Memory B cell (primary cell): Measurements from ENCODE around the gene SAAL1.
A peak's percentile ranks its signal among the peaks of the same experiment; 100 is the strongest.

ENCODE experiments used
- ATAC-seq: fragments of 150-1000 bp; cut with Tn5 transposase; 2 replicates; pipeline ENCODE4 v1.10.0; 2021; ENCODE audit warnings: low read depth, mild to moderate bottlenecking, moderate library complexity
- DNase-seq, 2 donors: peaks; one replicate each; pipeline ENCODE4 v3.0.0; 2022; ENCODE audit warnings: low spot score in 2 of 2
- H3K27ac Mint-ChIP-seq: one replicate; pipeline ENCODE4 v1.8.0; 2022; ENCODE audit warnings: mild to moderate bottlenecking, moderate library complexity, mixed read lengths
- H3K27me3 Mint-ChIP-seq: one replicate; pipeline ENCODE4 v1.8.0; 2022; ENCODE audit warnings: mixed read lengths
- H3K36me3 Mint-ChIP-seq: one replicate; pipeline ENCODE4 v1.8.0; 2022; ENCODE audit warnings: mild to moderate bottlenecking, mixed read lengths
- H3K4me1 Mint-ChIP-seq: one replicate; pipeline ENCODE4 v1.8.0; 2022; ENCODE audit warnings: mixed read lengths
- H3K4me3 Mint-ChIP-seq: one replicate; pipeline ENCODE4 v1.8.0; 2022; ENCODE audit warnings: mild to moderate bottlenecking, moderate library complexity, mixed read lengths
- H3K9me3 Mint-ChIP-seq: one replicate; pipeline ENCODE4 v1.8.0; 2022; ENCODE audit warnings: mixed read lengths

SAAL1 gene

GRCh38 chr11:18066626-18067025, 39.3 kb downstream of the SAAL1 start:
- no peak overlapping the region for H3K27ac Mint-ChIP-seq
- peaks cover 3% of the 10 kb centered on the region for H3K4me1 Mint-ChIP-seq
- H3K36me3 Mint-ChIP-seq, result peaks cover 8% of the 10 kb centered on the region
- DNase-seq, result no peak
- H3K27me3 Mint-ChIP-seq, result no peaks in the 10 kb centered on the region
- no peak overlapping the region for H3K4me3 Mint-ChIP-seq
- H3K9me3 Mint-ChIP-seq, result no peaks in the 10 kb centered on the region
- ATAC-seq, result no peak

- H3K27me3 Mint-ChIP-seq, result no peaks in the 10 kb centered on the region
- no peak for DNase-seq
- no peak overlapping the region for H3K4me3 Mint-ChIP-seq
- H3K27ac Mint-ChIP-seq, result no peak overlapping the region
- H3K9me3 Mint-ChIP-seq, result no peaks in the 10 kb centered on the region
- peaks cover 3% of the 10 kb centered on the region for H3K4me1 Mint-ChIP-seq
- peak; percentile 67 for ATAC-seq
- H3K36me3 Mint-ChIP-seq, result peaks cover 5% of the 10 kb centered on the region
These were observed 40.3 kb downstream of the SAAL1 start for GRCh38 chr11:18065572-18065971.

GRCh38 chr11:18064450-18065054, 41.3 kb downstream of the SAAL1 start:
- H3K36me3 Mint-ChIP-seq, result peaks cover 5% of the 10 kb centered on the region
- H3K27me3 Mint-ChIP-seq, result no peaks in the 10 kb centered on the region

GRCh38 chr11:18063862-18064434, 41.9 kb downstream of the SAAL1 start:
- ATAC-seq (no peak), DNase-seq (no peak)
- Mint-ChIP-seq H3K27me3 (no peaks in the 10 kb centered on the region), H3K9me3 (no peaks in the 10 kb centered on the region), H3K4me3 (no peak overlapping the region), H3K4me1 (peaks cover 3% of the 10 kb centered on the region), H3K36me3 (peaks cover 5% of the 10 kb centered on the region), H3K27ac (no peak overlapping the region)

More at GRCh38 chr11:18064450-18065054, 41.3 kb downstream of the SAAL1 start:
- Mint-ChIP-seq H3K27ac (no peak overlapping the region), H3K4me3 (no peak overlapping the region), H3K4me1 (peaks cover 3% of the 10 kb centered on the region), H3K9me3 (no peaks in the 10 kb centered on the region)
- no peak for DNase-seq
- ATAC-seq, result no peak

- Mint-ChIP-seq H3K4me1 (peaks cover 3% of the 10 kb centered on the region), H3K27me3 (no peaks in the 10 kb centered on the region), H3K27ac (no peak overlapping the region), H3K9me3 (no peaks in the 10 kb centered on the region), H3K4me3 (no peak overlapping the region), H3K36me3 (peaks cover 5% of the 10 kb centered on the region)
- DNase-seq (no peak), ATAC-seq (no peak)
These were observed 42.8 kb downstream of the SAAL1 start for GRCh38 chr11:18063125-18063524.

GRCh38 chr11:18061351-18061750, 44.5 kb downstream of the SAAL1 start:
- H3K4me3 Mint-ChIP-seq, result no peak overlapping the region
- no peaks in the 10 kb centered on the region for H3K27me3 Mint-ChIP-seq
- ATAC-seq, result no peak

GRCh38 chr11:18056561-18057181, 49.2 kb downstream of the SAAL1 start:
- Mint-ChIP-seq H3K27ac (no peak overlapping the region), H3K4me1 (no peaks in the 10 kb centered on the region), H3K9me3 (no peaks in the 10 kb centered on the region), H3K36me3 (peaks cover 6% of the 10 kb centered on the region), H3K27me3 (no peaks in the 10 kb centered on the region), H3K4me3 (no peak overlapping the region)
- ATAC-seq (no peak), DNase-seq (no peak)

More at GRCh38 chr11:18061351-18061750, 44.5 kb downstream of the SAAL1 start:
- no peaks in the 10 kb centered on the region for H3K9me3 Mint-ChIP-seq
- peaks cover 3% of the 10 kb centered on the region for H3K4me1 Mint-ChIP-seq
- peaks cover 3% of the 10 kb centered on the region for H3K36me3 Mint-ChIP-seq
- DNase-seq, result no peak
- H3K27ac Mint-ChIP-seq, result no peak overlapping the region

GRCh38 chr11:18054511-18055103, 51.3 kb downstream of the SAAL1 start:
- ATAC-seq (no peak), DNase-seq (no peak)
- H3K9me3 Mint-ChIP-seq, result no peaks in the 10 kb centered on the region
- no peak overlapping the region for H3K27ac Mint-ChIP-seq
- no peak overlapping the region for H3K4me3 Mint-ChIP-seq
- peaks cover 4% of the 10 kb centered on the region for H3K36me3 Mint-ChIP-seq
- H3K4me1 Mint-ChIP-seq, result peaks cover 3% of the 10 kb centered on the region
- H3K27me3 Mint-ChIP-seq, result no peaks in the 10 kb centered on the region

- Mint-ChIP-seq H3K4me3 (no peak overlapping the region), H3K27me3 (no peaks in the 10 kb centered on the region), H3K4me1 (peaks cover 3% of the 10 kb centered on the region), H3K36me3 (peaks cover 10% of the 10 kb centered on the region), H3K9me3 (peaks cover 7% of the 10 kb centered on the region), H3K27ac (no peak overlapping the region)
- ATAC-seq, result peak; percentile 45
- no peak for DNase-seq
These were observed 55.0 kb downstream of the SAAL1 start for GRCh38 chr11:18050848-18051247.

- H3K9me3 Mint-ChIP-seq, result peaks cover 7% of the 10 kb centered on the region
- no peak for ATAC-seq
- H3K4me3 Mint-ChIP-seq, result no peak within 1 kb of the TSS
- no peak for DNase-seq
- peaks cover 8% of the 10 kb centered on the region for H3K36me3 Mint-ChIP-seq
- no peak within 1 kb of the TSS for H3K27ac Mint-ChIP-seq
- H3K4me1 Mint-ChIP-seq, result peaks cover 3% of the 10 kb centered on the region
- peaks cover 4% of the 10 kb centered on the region for H3K27me3 Mint-ChIP-seq
These were observed 59.6 kb downstream of the SAAL1 start, which contains the start of gene TPH1 for GRCh38 chr11:18046116-18046777. TSS of gene TPH1 (minus strand) at chr11:18046269. CDS start at chr11:18040762, 5,507 bp downstream.

- no peaks in the 10 kb centered on the region for H3K9me3 Mint-ChIP-seq
- no peak overlapping the region for H3K27ac Mint-ChIP-seq
- H3K4me1 Mint-ChIP-seq, result no peaks in the 10 kb centered on the region
- no peaks in the 10 kb centered on the region for H3K36me3 Mint-ChIP-seq
- H3K4me3 Mint-ChIP-seq, result no peak overlapping the region
- DNase-seq, result no peak
- ATAC-seq, result no peak
- H3K27me3 Mint-ChIP-seq, result no peaks in the 10 kb centered on the region
These were observed 69.4 kb downstream of the SAAL1 start for GRCh38 chr11:18036456-18036855.
